ENCODE data around the gene GALNT17.
"Not testable (repeated sequence)": the region's sequence is repeated elsewhere in the genome, so short reads cannot be mapped to it uniquely, and the experiment has no call there.

The GALNT17 gene

GRCh38 chr7:71157757-71158156 is 25.8 kb downstream of the GALNT17 start:
- H3K4me3 ChIP-seq (ENCODE audit: low read depth, low read length), result no peak overlapping the region

DNA sequence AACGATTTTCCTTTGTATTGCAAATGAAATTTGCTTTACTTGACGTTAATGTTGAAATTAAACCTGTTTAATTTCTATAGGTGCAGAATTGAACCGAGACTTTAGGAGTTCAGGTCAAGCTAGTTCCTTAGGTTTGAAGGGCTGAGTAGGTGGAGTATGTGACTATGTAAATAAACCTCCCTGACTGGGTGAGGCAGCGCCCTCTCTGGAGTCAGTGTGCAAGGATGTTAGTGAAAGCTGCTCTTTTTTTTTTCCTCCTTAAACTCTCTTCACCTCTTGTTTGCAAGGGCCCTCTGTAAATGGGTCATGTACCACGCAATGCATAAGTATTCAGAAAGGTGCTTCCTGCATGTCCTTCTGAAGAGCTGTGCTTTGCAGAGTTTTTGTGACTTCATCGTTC is 33.8 kb downstream of the GALNT17 start:
- H3K4me3 ChIP-seq (ENCODE audit: low read depth, low read length), result no peak overlapping the region

DNA sequence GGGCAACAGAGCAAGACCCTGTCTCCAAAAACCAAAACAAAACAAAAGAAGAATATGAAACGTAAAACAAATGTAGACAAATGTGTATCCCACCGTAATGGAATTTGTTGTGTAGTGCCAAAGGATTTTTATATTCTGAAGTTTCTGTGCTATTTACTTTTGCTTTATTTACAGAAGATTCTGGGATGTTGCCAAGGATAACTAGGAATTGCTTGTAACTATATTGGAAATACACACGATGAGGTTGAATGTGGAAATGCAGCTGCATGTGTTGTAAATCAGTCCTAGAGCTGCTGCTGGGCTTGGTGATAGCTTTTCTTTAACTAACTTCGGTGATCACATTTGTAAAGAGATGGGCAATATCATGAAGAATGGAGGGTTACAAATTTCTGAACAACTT is 39.5 kb downstream of the GALNT17 start:
- H3K4me3 ChIP-seq (ENCODE audit: low read depth, low read length), result no peak overlapping the region

- H3K4me3 ChIP-seq (ENCODE audit: low read depth, low read length), result no peak overlapping the region
These were observed 42.0 kb downstream of the GALNT17 start for GRCh38 chr7:71173955-71174354.

GRCh38 chr7:71182438-71182935 is 50.5 kb downstream of the GALNT17 start:
- no peak overlapping the region for H3K4me3 ChIP-seq (ENCODE audit: low read depth, low read length)

DNA sequence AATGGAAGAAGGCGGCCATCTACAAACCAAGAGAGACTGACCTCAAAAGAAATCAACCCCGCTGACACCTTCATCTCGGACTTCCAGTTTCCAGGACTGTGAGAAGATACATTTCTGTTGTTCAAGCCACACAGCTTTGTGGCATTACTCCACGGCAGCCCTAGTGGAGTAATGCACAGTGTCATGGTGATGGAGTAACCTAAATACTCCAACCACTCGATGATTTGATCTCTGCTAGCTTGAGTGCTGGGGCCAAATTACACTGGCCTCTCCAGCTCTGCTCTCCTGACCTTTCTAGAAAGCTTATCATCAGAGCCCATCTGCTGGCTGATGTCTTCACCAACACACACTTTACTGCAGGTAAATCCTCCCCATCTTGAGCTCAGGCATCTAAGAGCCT is 52.2 kb downstream of the GALNT17 start:
- no peak overlapping the region for H3K4me3 ChIP-seq (ENCODE audit: low read depth, low read length)

DNA sequence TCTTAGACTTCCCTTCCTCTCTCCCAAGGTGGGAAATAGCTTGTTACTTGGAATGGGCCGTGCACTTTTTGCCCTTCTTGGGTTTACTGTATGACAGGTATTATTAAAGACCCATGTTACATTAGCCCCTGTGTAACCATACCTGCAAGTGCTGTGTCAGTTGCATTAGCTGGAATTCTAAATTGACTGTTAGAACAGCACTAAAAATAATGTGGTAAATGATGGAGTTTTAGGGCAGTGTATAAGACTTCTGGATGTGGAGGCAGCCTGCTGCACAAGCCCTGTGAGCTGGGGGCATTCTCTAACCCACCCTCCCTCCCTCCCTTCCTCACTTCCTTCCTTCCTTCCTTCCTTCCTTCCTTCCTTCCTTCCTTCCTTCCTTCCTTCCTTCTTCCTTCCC is 52.7 kb downstream of the GALNT17 start:
- H3K4me3 ChIP-seq (ENCODE audit: low read depth, low read length), result no peak overlapping the region

DNA sequence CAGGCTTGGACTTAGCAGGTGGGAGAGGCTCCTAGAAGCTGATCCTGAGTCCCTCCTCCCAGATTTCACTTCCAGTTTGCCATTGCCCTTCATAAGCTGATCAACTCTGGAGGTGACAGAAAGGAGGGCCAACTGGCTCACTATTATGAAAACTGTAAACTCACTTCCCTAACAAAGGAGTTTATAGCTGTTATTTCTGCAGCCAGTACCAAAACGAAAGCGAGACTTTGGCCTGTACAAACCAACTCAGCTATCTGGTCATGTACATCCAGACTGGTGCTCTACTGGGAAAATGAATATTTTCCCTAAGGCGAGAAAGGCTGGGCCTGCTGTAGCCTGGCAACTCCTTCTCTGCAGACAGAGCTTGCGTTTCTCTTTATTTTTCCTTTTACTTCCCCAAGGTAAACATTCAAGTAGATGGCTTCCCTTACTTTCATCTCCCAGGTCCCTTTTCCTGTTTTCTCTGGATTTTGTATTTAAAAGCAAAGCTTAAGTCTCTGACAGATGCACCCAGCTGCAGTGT is 54.7 kb downstream of the GALNT17 start:
- H3K4me3 ChIP-seq (ENCODE audit: low read depth, low read length), result no peak overlapping the region

GRCh38 chr7:71191771-71192170 is 59.8 kb downstream of the GALNT17 start:
- H3K4me3 ChIP-seq (ENCODE audit: low read depth, low read length), result no peak overlapping the region

DNA sequence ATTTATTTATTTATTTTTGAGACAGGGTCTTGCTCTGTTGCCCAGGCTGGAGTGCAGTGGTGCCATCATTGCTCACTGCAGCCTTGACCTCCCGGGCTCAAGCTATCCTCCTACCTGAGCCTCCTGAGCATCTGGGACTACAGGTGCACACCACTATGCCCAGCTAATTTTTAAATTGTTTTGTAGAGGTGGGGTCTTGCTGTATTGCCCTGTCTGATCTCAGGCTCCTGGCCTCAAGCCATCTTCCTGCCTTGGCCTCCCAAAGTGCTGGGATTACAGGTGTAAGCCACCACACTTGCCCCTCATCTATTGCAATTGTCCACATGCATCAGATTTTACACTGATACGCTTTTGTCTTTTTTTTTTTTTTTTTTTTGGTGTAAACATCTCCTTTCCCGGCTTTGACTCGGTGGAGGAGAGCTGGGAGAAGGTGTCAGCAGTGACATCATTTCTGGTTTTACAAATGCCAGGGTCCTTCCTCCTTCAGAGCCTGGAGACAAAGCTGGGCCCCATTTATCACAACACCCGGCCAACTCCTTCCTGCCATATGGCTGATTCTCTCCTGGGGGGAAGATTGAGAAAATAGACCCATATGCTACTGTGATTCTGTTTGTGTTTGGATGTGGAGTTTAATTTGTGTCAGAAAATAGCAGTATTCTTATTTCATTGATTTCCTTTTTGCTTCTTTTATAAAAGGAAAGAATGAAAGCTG is 61.3 kb downstream of the GALNT17 start:
- H3K4me3 ChIP-seq (ENCODE audit: low read depth, low read length), result no peak overlapping the region

DNA sequence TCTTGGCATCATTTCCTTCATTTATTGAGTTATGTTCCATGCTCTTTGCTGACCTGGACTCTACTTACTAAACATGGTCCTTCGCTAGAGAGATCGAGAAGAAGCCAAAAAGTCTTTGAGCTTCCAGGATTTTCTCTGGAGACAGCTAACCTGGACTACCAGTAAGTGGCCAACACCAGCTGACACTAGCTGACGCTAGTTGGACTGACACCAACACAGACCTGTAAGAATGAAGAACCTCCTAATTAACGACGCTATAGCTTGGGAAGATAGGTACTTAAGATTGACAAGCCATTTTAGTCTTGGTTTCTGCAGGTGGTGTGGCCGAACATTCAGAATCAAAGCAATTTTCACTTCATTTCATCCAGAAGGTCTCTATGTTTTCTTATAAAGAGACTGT is 66.4 kb downstream of the GALNT17 start:
- H3K4me3 ChIP-seq (ENCODE audit: low read depth, low read length), result no peak overlapping the region

DNA sequence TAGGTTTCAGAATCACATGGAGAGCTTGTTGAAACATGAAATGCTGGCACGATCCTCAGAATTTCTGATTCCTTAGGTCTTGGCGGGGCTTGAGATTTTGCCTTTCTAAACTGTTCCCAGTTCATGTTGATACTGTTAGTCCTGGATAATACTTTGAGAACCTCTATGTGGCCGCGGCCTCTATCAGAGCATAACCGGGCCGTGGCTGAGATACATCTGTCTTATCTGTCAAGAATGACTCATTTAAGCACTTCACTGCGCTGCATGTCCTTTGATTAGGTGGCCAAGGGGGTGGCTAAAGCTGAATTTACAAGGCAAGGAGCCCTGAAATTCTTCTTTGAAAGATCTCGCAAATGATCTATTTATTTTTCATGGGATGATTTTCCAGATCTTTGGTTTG is 66.9 kb downstream of the GALNT17 start:
- no peak overlapping the region for H3K4me3 ChIP-seq (ENCODE audit: low read depth, low read length)

DNA sequence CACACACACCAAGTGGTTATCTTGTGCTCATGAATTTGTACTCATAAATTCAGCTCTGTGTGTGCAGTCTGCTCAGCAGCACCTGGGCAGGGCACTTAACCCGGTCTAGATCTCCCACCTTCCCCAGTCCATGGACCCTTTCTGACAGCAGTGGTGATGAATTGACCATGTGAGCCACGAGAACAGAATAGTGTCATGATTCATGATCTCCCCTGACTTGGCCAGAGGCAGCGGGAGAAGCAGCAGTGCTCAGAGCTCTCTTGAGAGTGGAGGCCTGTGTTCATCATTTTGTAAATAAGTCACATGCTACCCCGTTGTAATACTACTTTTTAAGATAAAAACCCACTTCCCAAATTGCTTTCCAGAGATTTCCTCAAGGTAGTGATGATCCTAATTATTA is 74.2 kb downstream of the GALNT17 start:
- H3K4me3 ChIP-seq (ENCODE audit: low read depth, low read length), result no peak overlapping the region

- H3K4me3 ChIP-seq (ENCODE audit: low read depth, low read length), result no peak overlapping the region
These were observed 76.9 kb downstream of the GALNT17 start for GRCh38 chr7:71208881-71209280.

- not testable (repeated sequence) for H3K4me3 ChIP-seq (ENCODE audit: low read depth, low read length)
These were observed 77.5 kb downstream of the GALNT17 start for GRCh38 chr7:71209484-71209883.

GRCh38 chr7:71210220-71210619 is 78.3 kb downstream of the GALNT17 start:
- no peak overlapping the region for H3K4me3 ChIP-seq (ENCODE audit: low read depth, low read length)

GRCh38 chr7:71212433-71212832 is 80.5 kb downstream of the GALNT17 start:
- H3K4me3 ChIP-seq (ENCODE audit: low read depth, low read length), result not testable (repeated sequence)

GRCh38 chr7:71216211-71216610 is 84.3 kb downstream of the GALNT17 start:
- no peak overlapping the region for H3K4me3 ChIP-seq (ENCODE audit: low read depth, low read length)

DNA sequence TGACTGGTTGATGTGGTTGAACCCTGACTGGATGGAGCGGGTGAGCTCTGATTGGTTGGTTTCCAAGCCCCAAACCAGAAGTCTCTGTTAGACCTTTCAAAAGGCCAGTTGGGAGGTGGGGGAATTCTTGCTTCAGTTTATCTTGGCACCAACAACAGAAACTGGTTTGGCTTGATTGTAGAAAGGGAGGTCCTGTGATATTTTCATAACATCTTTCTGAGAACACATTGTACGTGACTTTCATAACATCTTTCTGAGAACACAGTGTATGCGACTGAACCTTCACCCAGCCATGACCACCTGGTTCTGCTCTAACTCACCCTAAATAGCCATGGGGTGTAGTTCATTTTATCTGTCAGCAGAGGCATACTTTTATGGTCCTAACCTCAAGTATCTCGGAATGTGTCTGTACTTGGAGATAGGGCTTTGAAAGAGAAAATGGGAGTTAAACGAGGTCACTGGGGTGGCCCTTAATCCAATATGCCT is 88.3 kb downstream of the GALNT17 start:
- H3K4me3 ChIP-seq (ENCODE audit: low read depth, low read length), result no peak overlapping the region

GRCh38 chr7:71221049-71221448 is 89.1 kb downstream of the GALNT17 start:
- no peak overlapping the region for H3K4me3 ChIP-seq (ENCODE audit: low read depth, low read length)

DNA sequence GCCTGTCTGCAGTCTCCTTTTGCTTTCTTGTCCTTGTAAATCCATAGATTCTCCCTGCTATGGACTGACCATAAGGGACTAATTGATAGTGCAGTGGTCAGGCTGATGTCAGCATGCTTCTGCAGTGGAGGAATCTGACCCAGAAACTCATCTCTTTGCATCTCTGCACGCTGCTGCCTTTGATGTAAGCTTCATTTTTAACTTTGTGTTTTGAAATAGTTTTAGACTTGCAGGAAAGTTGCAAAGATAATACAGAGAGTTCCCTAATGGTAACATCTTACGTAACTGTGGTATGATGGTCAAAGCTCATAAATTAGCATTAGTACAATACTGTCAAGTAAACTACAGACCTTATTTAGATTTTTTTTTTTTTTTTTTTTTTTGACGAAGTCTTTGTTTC is 89.6 kb downstream of the GALNT17 start:
- no peak overlapping the region for H3K4me3 ChIP-seq (ENCODE audit: low read depth, low read length)

DNA sequence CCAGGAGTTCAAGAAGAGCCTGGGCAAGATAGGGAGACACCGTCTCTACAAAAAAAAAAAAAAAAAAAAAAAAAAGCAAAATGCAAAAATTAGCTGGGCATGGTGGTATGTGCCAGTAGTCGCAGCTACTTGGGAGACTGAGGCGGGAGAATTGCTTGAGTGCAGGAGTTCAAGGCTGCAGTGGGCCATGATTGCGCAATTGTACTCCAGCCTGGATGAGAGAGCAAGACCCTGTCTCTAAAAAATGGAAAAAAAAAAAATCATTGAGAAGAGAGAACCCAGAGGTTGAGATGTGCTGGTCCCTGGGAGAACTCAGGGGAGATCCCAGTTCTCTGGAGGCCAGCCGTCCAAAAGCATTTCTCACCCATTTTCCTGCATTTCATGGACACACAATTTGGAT is 95.2 kb downstream of the GALNT17 start:
- H3K4me3 ChIP-seq (ENCODE audit: low read depth, low read length), result no peak overlapping the region

DNA sequence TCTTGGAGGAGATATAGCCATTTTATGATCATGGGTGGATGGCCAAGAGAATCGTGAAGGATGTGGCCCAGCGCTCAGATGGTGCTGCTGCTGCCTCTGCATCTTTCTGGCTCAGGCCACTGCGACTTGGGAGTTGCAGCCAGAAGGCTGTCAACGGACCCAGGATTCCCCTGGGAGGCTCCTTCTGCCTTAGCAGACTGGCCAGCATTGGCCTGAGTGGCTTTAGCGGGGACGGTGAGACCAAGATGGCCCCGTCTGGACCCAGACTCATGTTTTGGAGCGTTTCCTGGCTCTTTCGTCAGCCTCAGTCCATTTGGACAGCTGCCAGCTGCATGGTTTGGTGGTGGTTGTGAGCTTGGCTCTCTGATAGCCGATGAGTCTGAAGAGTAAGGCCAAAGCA is 97.2 kb downstream of the GALNT17 start:
- no peak overlapping the region for H3K4me3 ChIP-seq (ENCODE audit: low read depth, low read length)
